ENCODE measurements around the gene GUCY2D. TPM values are rescaled to one million over a fixed set of nuclear protein-coding genes. Genes with fewer than 3 reads are reported as not detected.

The GUCY2D gene
- total RNA-seq, 4 donors from 2014 or later: not detected

DNA sequence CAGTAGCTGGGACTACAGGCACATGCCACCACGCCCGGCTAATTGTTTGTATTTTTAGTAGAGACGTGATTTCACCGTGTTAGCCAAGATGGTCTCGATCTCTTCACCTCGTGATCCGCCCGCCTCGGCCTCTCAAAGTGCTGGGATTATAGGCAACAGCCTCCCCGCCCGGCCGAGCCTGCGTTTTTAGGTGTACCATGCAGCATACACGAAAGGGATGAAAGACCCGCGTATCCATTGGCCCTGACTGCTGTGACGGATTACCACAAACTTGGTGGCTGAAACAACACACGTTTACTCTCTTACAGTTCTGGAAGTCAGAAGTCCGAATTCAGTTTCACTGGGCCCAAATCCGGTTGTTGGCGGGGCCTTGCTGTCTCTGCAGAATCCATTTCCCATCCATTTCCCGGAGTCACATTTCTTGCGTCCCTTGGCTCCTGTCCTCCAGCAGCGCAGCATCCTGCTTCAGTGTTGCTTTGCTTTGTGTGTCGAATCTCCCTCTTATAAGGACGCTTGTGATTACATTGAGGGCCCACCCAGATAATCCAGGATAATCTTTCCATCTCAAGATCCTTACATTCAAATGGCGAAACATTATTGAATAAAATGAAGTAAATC, 8.3 kb upstream of the GUCY2D start:
- TF ChIP-seq CTCF (IDR thresholded peaks at IDR 0.05; ENCODE audit: low read depth): no peak

- no peak for TF ChIP-seq CTCF (IDR thresholded peaks at IDR 0.05; ENCODE audit: low read depth)
These were observed 6.7 kb upstream of the GUCY2D start for GRCh38 chr17:7995724-7996123.

DNA sequence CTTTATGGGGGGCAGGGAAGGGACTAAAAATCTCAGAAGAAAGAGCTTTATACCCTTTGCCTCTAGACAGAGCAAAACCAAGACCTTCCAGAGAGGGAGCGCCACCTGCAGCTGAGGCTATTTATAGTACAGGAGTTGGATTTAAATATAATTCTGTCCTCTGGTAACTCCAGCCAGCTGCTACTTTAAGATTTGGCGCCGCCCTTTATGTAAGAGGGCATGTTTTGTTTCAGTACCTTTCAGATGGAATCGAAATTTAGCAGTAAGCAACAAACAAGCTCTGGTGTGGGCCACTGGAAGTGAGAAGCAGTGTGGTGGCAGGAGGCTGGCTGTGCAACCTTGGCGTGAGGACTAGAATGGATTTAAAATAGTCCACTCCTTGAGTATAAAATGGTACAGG, 5.2 kb upstream of the GUCY2D start:
- TF ChIP-seq CTCF (IDR thresholded peaks at IDR 0.05; ENCODE audit: low read depth): no peak

DNA sequence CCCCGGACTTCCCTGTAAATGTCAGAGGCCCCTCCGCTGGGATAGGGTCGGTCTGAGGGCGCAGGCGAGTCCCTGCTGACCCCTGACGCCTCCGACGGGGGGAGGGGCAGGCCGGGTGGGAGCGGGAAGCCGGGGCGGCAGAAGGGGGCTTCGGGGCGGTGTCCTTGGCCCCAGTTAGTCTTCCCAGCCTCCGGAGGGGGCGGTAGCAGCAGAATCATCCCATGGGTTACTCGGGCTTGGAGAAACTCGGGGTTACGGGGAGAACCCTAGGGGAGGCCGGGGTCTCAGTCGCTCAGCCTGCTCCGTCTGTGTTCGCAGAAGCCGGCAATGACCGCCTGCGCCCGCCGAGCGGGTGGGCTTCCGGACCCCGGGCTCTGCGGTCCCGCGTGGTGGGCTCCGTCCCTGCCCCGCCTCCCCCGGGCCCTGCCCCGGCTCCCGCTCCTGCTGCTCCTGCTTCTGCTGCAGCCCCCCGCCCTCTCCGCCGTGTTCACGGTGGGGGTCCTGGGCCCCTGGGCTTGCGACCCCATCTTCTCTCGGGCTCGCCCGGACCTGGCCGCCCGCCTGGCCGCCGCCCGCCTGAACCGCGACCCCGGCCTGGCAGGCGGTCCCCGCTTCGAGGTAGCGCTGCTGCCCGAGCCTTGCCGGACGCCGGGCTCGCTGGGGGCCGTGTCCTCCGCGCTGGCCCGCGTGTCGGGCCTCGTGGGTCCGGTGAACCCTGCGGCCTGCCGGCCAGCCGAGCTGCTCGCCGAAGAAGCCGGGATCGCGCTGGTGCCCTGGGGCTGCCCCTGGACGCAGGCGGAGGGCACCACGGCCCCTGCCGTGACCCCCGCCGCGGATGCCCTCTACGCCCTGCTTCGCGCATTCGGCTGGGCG, 542 bp downstream of the GUCY2D start:
- TF ChIP-seq CTCF (IDR thresholded peaks at IDR 0.05; ENCODE audit: low read depth): no peak

GRCh38 chr17:8003594-8004181, 1.3 kb downstream of the GUCY2D start:
- TF ChIP-seq CTCF (IDR thresholded peaks at IDR 0.05; ENCODE audit: low read depth): no peak

GRCh38 chr17:8004899-8005298, 2.5 kb downstream of the GUCY2D start:
- no peak for TF ChIP-seq CTCF (IDR thresholded peaks at IDR 0.05; ENCODE audit: low read depth)

DNA sequence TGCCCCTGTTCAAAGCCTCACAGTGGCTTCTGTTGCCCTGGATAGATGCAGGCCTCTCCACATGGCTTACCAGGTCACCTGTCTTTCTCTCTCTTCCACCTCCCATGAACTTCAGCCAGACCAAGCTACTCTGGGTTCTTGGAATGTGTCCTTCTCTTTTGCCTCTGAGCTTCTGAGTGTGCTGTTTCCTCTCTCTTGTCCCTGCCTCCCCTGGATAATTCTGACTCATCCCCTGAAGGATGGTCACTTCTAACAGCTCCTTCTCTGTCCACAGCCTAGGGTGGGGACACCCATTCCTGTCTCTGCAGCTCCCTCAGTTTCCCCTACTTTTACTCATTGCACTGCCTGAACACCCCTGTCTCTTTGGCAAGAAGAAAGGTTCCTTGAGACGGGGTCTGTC, 2.9 kb downstream of the GUCY2D start:
- TF ChIP-seq CTCF (IDR thresholded peaks at IDR 0.05; ENCODE audit: low read depth): no peak
